ENCODE results near the gene SETBP1.

Gene SETBP1

DNA sequence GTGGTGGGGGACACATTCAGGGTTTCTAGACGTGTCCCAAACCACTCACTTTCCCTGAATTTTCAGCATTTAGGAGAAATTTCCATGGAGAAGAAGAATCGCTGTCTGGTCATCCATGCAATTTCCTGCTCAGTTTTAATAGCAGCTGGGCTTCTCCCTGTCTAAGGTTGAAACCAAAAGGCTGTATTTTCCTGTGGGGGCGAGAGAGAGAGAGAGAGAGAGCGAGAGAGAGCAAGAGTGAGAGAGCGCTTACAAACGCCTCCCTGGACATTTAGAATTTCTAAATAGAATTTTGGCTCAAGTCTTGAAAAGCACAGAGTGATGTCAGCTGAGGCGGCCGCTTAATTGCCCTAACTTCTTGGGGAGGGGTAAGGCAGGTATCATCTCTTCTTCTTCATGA lies 110.8 kb downstream of the SETBP1 start (continued):
- TF ChIP-seq ARNTL (CRISPR knock-in tag; IDR thresholded peaks at IDR 0.05; ENCODE audit: borderline replicate concordance, low read depth) (no peak), ESRRG (CRISPR knock-in tag; IDR thresholded peaks at IDR 0.05) (no peak), OSR1 (CRISPR knock-in tag; IDR thresholded peaks at IDR 0.05) (no peak), ZFP30 (CRISPR knock-in tag; IDR thresholded peaks at IDR 0.05) (no peak), TOX (CRISPR knock-in tag; IDR thresholded peaks at IDR 0.05; ENCODE audit: borderline replicate concordance) (no peak)
- TF ChIP-seq, protein P1, sequence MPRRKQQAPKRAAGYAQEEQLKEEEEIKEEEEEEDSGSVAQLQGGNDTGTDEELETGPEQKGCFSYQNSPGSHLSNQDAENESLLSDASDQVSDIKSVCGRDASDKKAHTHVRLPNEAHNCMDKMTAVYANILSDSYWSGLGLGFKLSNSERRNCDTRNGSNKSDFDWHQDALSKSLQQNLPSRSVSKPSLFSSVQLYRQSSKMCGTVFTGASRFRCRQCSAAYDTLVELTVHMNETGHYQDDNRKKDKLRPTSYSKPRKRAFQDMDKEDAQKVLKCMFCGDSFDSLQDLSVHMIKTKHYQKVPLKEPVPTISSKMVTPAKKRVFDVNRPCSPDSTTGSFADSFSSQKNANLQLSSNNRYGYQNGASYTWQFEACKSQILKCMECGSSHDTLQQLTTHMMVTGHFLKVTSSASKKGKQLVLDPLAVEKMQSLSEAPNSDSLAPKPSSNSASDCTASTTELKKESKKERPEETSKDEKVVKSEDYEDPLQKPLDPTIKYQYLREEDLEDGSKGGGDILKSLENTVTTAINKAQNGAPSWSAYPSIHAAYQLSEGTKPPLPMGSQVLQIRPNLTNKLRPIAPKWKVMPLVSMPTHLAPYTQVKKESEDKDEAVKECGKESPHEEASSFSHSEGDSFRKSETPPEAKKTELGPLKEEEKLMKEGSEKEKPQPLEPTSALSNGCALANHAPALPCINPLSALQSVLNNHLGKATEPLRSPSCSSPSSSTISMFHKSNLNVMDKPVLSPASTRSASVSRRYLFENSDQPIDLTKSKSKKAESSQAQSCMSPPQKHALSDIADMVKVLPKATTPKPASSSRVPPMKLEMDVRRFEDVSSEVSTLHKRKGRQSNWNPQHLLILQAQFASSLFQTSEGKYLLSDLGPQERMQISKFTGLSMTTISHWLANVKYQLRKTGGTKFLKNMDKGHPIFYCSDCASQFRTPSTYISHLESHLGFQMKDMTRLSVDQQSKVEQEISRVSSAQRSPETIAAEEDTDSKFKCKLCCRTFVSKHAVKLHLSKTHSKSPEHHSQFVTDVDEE (CRISPR knock-in tag; IDR thresholded peaks at IDR 0.05), result no peak

DNA sequence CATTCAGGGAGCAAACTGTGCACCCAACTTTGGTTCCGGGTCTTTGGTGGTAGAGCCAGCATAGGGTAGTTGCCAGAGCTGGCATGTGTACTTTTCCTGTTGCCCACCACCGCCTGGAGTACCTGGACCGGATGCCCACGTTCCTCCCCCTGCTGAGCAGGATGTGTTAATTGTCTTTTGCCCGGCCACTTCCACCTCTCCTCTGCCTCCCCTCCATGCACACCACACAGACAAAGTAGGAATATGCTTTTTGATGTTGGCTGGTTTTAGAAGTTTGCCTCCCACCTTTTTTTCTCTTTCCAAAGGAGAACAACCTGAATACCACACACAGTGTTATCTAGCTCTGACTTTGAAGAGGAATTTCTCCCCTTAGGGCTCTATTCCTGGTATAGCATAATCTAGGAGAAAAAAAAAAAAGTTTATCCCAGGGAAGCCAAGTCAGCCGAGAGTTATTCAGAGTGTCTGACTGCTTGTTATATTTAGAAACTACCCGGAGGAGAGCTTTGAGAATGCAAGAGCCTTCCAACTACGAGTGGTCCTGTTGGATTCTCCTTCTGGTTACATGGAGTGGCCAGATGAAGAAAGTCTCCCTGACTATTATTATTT lies 111.9 kb downstream of the SETBP1 start:
- ATAC-seq, result peak; percentile 34; the same call in 2 of the 3 replicates
- TF ChIP-seq SNAI2 (CRISPR knock-in tag; IDR thresholded peaks at IDR 0.05) (no peak), ZNF8 (CRISPR knock-in tag; IDR thresholded peaks at IDR 0.05) (no peak), ZNF70 (CRISPR knock-in tag; IDR thresholded peaks at IDR 0.05) (no peak), ARNTL (CRISPR knock-in tag; IDR thresholded peaks at IDR 0.05; ENCODE audit: borderline replicate concordance, low read depth) (no peak), OSR1 (CRISPR knock-in tag; IDR thresholded peaks at IDR 0.05) (no peak), ISL1 (CRISPR knock-in tag; IDR thresholded peaks at IDR 0.05) (no peak), RARB (CRISPR knock-in tag; IDR thresholded peaks at IDR 0.05) (no peak), ZFP3 (CRISPR knock-in tag; IDR thresholded peaks at IDR 0.05) (no peak), BACH2 (CRISPR knock-in tag; IDR thresholded peaks at IDR 0.05; ENCODE audit: borderline replicate concordance) (no peak), CSDC2 (CRISPR knock-in tag; IDR thresholded peaks at IDR 0.05) (no peak), ZC3H10 (CRISPR knock-in tag; IDR thresholded peaks at IDR 0.05) (no peak)
- TF ChIP-seq, protein P2, sequence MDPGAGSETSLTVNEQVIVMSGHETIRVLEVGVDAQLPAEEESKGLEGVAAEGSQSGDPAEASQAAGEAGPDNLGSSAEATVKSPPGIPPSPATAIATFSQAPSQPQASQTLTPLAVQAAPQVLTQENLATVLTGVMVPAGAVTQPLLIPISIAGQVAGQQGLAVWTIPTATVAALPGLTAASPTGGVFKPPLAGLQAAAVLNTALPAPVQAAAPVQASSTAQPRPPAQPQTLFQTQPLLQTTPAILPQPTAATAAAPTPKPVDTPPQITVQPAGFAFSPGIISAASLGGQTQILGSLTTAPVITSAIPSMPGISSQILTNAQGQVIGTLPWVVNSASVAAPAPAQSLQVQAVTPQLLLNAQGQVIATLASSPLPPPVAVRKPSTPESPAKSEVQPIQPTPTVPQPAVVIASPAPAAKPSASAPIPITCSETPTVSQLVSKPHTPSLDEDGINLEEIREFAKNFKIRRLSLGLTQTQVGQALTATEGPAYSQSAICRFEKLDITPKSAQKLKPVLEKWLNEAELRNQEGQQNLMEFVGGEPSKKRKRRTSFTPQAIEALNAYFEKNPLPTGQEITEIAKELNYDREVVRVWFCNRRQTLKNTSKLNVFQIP (CRISPR knock-in tag; IDR thresholded peaks at IDR 0.05; ENCODE audit: borderline replicate concordance, low read depth), result no peak
- TF ChIP-seq, protein P3, sequence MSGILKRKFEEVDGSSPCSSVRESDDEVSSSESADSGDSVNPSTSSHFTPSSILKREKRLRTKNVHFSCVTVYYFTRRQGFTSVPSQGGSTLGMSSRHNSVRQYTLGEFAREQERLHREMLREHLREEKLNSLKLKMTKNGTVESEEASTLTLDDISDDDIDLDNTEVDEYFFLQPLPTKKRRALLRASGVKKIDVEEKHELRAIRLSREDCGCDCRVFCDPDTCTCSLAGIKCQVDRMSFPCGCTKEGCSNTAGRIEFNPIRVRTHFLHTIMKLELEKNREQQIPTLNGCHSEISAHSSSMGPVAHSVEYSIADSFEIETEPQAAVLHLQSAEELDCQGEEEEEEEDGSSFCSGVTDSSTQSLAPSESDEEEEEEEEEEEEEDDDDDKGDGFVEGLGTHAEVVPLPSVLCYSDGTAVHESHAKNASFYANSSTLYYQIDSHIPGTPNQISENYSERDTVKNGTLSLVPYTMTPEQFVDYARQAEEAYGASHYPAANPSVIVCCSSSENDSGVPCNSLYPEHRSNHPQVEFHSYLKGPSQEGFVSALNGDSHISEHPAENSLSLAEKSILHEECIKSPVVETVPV (CRISPR knock-in tag; IDR thresholded peaks at IDR 0.05), result no peak
- TF ChIP-seq, protein P4, sequence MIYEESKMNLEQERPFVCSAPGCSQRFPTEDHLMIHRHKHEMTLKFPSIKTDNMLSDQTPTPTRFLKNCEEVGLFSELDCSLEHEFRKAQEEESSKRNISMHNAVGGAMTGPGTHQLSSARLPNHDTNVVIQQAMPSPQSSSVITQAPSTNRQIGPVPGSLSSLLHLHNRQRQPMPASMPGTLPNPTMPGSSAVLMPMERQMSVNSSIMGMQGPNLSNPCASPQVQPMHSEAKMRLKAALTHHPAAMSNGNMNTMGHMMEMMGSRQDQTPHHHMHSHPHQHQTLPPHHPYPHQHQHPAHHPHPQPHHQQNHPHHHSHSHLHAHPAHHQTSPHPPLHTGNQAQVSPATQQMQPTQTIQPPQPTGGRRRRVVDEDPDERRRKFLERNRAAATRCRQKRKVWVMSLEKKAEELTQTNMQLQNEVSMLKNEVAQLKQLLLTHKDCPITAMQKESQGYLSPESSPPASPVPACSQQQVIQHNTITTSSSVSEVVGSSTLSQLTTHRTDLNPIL (CRISPR knock-in tag; IDR thresholded peaks at IDR 0.05; ENCODE audit: low read depth), result no peak
- TF ChIP-seq, protein P1 (CRISPR knock-in tag; IDR thresholded peaks at IDR 0.05), result no peak

DNA sequence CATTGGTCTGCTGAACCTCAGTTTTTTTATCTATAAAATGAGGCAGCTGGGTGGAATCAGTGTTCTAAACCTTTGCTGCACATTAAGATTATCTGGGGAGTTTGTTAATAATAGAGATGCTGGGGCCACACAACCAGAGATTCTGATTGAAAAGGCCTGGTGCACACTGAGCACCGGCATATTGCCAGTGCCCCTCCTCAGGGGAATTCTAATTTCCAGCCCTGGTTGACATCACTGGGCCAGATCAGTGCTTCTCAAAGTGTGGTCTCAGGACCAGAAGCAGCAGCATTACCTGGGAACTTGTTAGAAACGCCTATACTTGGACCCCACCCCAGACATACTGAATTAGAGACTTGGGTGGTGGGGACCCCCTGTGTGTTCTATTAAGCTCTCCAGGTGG lies 112.5 kb downstream of the SETBP1 start:
- no peak for TF ChIP-seq TCF4 (CRISPR knock-in tag; IDR thresholded peaks at IDR 0.05; ENCODE audit: borderline replicate concordance)
- TF ChIP-seq OSR1 (CRISPR knock-in tag; IDR thresholded peaks at IDR 0.05), result no peak
- TF ChIP-seq ESRRG (CRISPR knock-in tag; IDR thresholded peaks at IDR 0.05), result no peak
- TF ChIP-seq, protein P1 (CRISPR knock-in tag; IDR thresholded peaks at IDR 0.05), result no peak
- no peak for TF ChIP-seq ZFP3 (CRISPR knock-in tag; IDR thresholded peaks at IDR 0.05)
- TF ChIP-seq, protein P2 (CRISPR knock-in tag; IDR thresholded peaks at IDR 0.05; ENCODE audit: borderline replicate concordance, low read depth), result no peak
- TF ChIP-seq SNAI2 (CRISPR knock-in tag; IDR thresholded peaks at IDR 0.05), result no peak
- TF ChIP-seq ZNF70 (CRISPR knock-in tag; IDR thresholded peaks at IDR 0.05), result no peak
- no peak for TF ChIP-seq ISL1 (CRISPR knock-in tag; IDR thresholded peaks at IDR 0.05)
- no peak for TF ChIP-seq ZNF8 (CRISPR knock-in tag; IDR thresholded peaks at IDR 0.05)
- TF ChIP-seq ZNF565 (CRISPR knock-in tag; conservative IDR thresholded peaks at IDR 0.05; ENCODE audit: low read depth), result no peak
- TF ChIP-seq GLIS3 (CRISPR knock-in tag; IDR thresholded peaks at IDR 0.05), result no peak
- TF ChIP-seq ARNTL (CRISPR knock-in tag; IDR thresholded peaks at IDR 0.05; ENCODE audit: borderline replicate concordance, low read depth), result no peak
- TF ChIP-seq RARB (CRISPR knock-in tag; IDR thresholded peaks at IDR 0.05), result no peak
- ATAC-seq, result no peak

Measured in SK-N-SH treated with all-trans-retinoic acid at 6 μM for 48 hours (cell line).